Neural cell (in vitro differentiated cells): ENCODE results near the gene MAGOHB. TPM values are rescaled to one million over a fixed set of nuclear protein-coding genes. Genes with fewer than 3 reads are reported as not detected.

Experiments
- H2AFZ ChIP-seq: fragments of 200-600, 300-800 bp; sonication (generic), shearing (Covaris generic); 2 replicates; pipeline ENCODE4 v1.6.0; 2014; ENCODE audit warnings: low read depth, mild to moderate bottlenecking, antibody characterized with exemption, low read length, moderate library complexity
- H3F3A ChIP-seq: fragments of 200-600 bp; shearing (Covaris generic); 2 replicates; pipeline ENCODE4 v1.6.1; 2016; ENCODE audit warnings: mild to moderate bottlenecking, moderate library complexity, mixed read lengths, antibody characterized with exemption, low read length; ENCODE audit not compliant: insufficient read depth, poor library complexity, severe bottlenecking
- H3K27ac ChIP-seq: fragments of 200-600, 300-800 bp; sonication (generic), shearing (Covaris generic); 2 replicates; pipeline ENCODE4 v1.5.1; 2014; ENCODE audit warnings: mild to moderate bottlenecking, low read length, moderate library complexity
- H3K27me3 ChIP-seq: fragments of 300-800, 200-600 bp; sonication (generic), shearing (Covaris generic); 2 replicates; pipeline ENCODE4 v1.6.0; 2014; ENCODE audit warnings: mild to moderate bottlenecking, low read depth, low read length, moderate library complexity; ENCODE audit not compliant: insufficient read depth
- H3K36me3 ChIP-seq: fragments of 300-800, 200-600 bp; sonication (generic), shearing (Covaris generic); 2 replicates; pipeline ENCODE4 v1.5.1; 2014; ENCODE audit warnings: mild to moderate bottlenecking, antibody characterized with exemption, low read length, moderate library complexity; ENCODE audit not compliant: insufficient read depth
- H3K4me2 ChIP-seq: fragments of 300-800, 200-600 bp; sonication (generic), shearing (Covaris generic); 2 replicates; pipeline ENCODE4 v1.6.0; 2014; ENCODE audit warnings: mild to moderate bottlenecking, low read length
- H3K4me3 ChIP-seq: fragments of 300-800, 200-600 bp; sonication (generic), shearing (Covaris generic); 2 replicates; pipeline ENCODE4 v1.5.1; 2014; ENCODE audit warnings: mild to moderate bottlenecking, low read length, moderate library complexity
- H3K79me2 ChIP-seq: fragments of 200-600 bp; shearing (Covaris generic); replicated peaks from 2 replicates; pipeline ENCODE4 v1.6.0; 2014; ENCODE audit warnings: mild to moderate bottlenecking, low read length, moderate library complexity; ENCODE audit not compliant: insufficient read depth
- H3K9ac ChIP-seq: fragments of 300-800, 200-600 bp; sonication (generic), shearing (Covaris generic); 2 replicates; pipeline ENCODE4 v1.6.1; 2016; ENCODE audit warnings: mild to moderate bottlenecking, low read length, mixed read lengths
- H3K9me2 ChIP-seq: fragments of 200-600 bp; shearing (Covaris generic); 2 replicates; pipeline ENCODE4 v1.6.1; 2016; ENCODE audit warnings: mild to moderate bottlenecking, low read length, mixed read lengths; ENCODE audit not compliant: insufficient read depth
- H3K9me3 ChIP-seq: fragments of 200-600, 300-800 bp; sonication (generic), shearing (Covaris generic); 2 replicates; pipeline ENCODE4 v1.6.1; 2016; ENCODE audit warnings: mild to moderate bottlenecking, mixed run types, low read length, moderate library complexity, mixed read lengths
- H4K20me1 ChIP-seq: fragments of 200-600 bp; shearing (Covaris generic); 2 replicates; pipeline ENCODE4 v1.6.1; 2016; ENCODE audit warnings: mild to moderate bottlenecking, mixed run types; ENCODE audit not compliant: insufficient read depth
- EP300 ChIP-seq: fragments of 450-650 bp; conservative IDR thresholded peaks from 2 replicates; pipeline ENCODE4 v1.6.1; 2014; ENCODE audit warnings: antibody characterized with exemption, mild to moderate bottlenecking, moderate library complexity; ENCODE audit not compliant: poor library complexity, severe bottlenecking
- EZH2 ChIP-seq: fragments of 200-600, 300-800 bp; shearing (Covaris generic), sonication (generic); IDR thresholded peaks from 2 replicates; pipeline ENCODE4 v1.6.1; 2014; ENCODE audit warnings: antibody characterized with exemption, low read length, borderline replicate concordance, mild to moderate bottlenecking; ENCODE audit not compliant: insufficient read depth, poor library complexity, severe bottlenecking
- MXI1 ChIP-seq: fragments of 450-650 bp; conservative IDR thresholded peaks from 2 replicates; pipeline ENCODE4 v1.6.1; 2014; ENCODE audit warnings: antibody characterized with exemption, mild to moderate bottlenecking; ENCODE audit not compliant: poor library complexity, severe bottlenecking
- POLR2AphosphoS5 ChIP-seq: IDR thresholded peaks from 2 replicates; pipeline ENCODE4 v1.6.1; 2012
- RAD21 ChIP-seq: fragments of 450-650 bp; conservative IDR thresholded peaks from 2 replicates; pipeline ENCODE4 v1.6.1; 2014; ENCODE audit warnings: antibody characterized with exemption, mild to moderate bottlenecking, moderate library complexity
- SMC3 ChIP-seq: fragments of 450-650 bp; conservative IDR thresholded peaks from 2 replicates; pipeline ENCODE4 v1.6.1; 2014; ENCODE audit warnings: antibody characterized with exemption, mild to moderate bottlenecking, moderate library complexity; ENCODE audit not compliant: poor library complexity
- TAF1 ChIP-seq: IDR thresholded peaks from 2 replicates; pipeline ENCODE4 v1.6.1; 2012; ENCODE audit warnings: low read depth
- polyA plus RNA-seq: library from polyadenylated mRNA; depleted of rRNA; stranded (reverse); fragments of >200 nt; gene quantifications from 2 replicates; pipeline ENCODE4 v1.2.3, GENCODE V29; 2014
- TF ChIP-seq, protein P1 (sequence below): IDR thresholded peaks from 2 replicates; pipeline ENCODE4 v1.6.1; 2012; ENCODE audit warnings: borderline replicate concordance
- TF ChIP-seq, protein P2 (sequence below): fragments of 450-650 bp; IDR thresholded peaks from 2 replicates; pipeline ENCODE4 v1.5.1; 2014; ENCODE audit warnings: antibody characterized with exemption, mild to moderate bottlenecking, moderate library complexity; ENCODE audit not compliant: poor library complexity, severe bottlenecking

MAGOHB gene
- polyA plus RNA-seq, 1 donor from 2014 or later = 43.3 TPM

DNA sequence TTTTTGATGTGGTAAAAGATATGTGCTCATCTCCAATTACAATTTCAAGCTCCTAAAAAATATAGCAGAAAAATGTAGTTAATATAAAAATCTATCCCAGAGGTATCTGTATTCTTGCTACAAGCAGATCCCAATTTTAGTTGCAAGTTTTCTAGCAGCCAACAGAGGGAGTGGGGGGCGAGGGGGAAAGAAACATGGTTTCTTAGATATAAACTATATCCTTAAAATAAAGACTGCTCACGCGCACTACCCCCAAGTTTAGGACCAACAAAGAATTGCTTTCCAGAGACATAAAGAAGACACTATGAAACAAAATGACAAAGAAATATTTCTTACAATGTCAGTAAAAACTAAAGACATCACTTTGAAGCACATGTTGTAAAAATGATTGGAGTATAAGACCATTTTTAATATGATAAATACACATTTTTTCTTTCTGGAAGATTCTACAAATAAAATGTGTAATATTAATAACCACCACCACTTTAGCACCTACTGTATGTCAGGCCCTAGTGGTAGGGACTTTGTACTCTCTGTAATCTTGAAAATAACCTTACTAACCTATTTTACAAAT is 5.4 kb downstream of the MAGOHB start:
- H3K27ac ChIP-seq = no peak overlapping the region
- no peaks in the 10 kb centered on the region for H3K36me3 ChIP-seq
- no peak overlapping the region for H2AFZ ChIP-seq

DNA sequence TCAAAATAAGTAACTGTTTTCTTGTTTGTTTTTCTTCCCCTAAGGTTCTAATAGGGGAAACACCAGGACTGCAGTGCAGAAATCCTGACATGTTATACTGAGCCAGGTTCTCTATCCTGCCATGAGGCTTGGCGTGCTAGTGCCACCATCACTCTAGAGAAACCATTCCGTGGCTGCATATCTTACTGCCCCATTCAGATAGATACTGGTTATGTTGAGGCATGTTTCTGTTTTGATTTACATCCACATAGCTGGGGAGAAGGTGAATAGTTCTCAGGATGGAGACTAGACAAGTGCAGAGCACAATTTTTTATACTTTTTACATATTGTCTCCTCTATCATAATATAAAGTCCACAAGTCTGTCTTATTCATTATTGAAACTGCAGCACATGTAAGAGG is 11.5 kb downstream of the MAGOHB start:
- Histone ChIP-seq H3K36me3 (no peaks in the 10 kb centered on the region), H3K79me2 (no peaks in the 10 kb centered on the region), H2AFZ (no peak overlapping the region), H3F3A (no peaks in the 10 kb centered on the region), H3K27me3 (no peaks in the 10 kb centered on the region), H3K9ac (no peak overlapping the region), H3K27ac (no peak overlapping the region), H4K20me1 (no peaks in the 10 kb centered on the region), H3K9me2 (no peaks in the 10 kb centered on the region), H3K9me3 (no peaks in the 10 kb centered on the region), H3K4me3 (no peak overlapping the region), H3K4me2 (no peak overlapping the region)
- no peak for TF ChIP-seq TAF1
- TF ChIP-seq EP300 = no peak
- TF ChIP-seq POLR2AphosphoS5 = no peak
- no peak for TF ChIP-seq EZH2
- TF ChIP-seq, protein P1, sequence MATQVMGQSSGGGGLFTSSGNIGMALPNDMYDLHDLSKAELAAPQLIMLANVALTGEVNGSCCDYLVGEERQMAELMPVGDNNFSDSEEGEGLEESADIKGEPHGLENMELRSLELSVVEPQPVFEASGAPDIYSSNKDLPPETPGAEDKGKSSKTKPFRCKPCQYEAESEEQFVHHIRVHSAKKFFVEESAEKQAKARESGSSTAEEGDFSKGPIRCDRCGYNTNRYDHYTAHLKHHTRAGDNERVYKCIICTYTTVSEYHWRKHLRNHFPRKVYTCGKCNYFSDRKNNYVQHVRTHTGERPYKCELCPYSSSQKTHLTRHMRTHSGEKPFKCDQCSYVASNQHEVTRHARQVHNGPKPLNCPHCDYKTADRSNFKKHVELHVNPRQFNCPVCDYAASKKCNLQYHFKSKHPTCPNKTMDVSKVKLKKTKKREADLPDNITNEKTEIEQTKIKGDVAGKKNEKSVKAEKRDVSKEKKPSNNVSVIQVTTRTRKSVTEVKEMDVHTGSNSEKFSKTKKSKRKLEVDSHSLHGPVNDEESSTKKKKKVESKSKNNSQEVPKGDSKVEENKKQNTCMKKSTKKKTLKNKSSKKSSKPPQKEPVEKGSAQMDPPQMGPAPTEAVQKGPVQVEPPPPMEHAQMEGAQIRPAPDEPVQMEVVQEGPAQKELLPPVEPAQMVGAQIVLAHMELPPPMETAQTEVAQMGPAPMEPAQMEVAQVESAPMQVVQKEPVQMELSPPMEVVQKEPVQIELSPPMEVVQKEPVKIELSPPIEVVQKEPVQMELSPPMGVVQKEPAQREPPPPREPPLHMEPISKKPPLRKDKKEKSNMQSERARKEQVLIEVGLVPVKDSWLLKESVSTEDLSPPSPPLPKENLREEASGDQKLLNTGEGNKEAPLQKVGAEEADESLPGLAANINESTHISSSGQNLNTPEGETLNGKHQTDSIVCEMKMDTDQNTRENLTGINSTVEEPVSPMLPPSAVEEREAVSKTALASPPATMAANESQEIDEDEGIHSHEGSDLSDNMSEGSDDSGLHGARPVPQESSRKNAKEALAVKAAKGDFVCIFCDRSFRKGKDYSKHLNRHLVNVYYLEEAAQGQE = no peak
- no peak for TF ChIP-seq SMC3
- no peak for TF ChIP-seq RAD21
- TF ChIP-seq, protein P2, sequence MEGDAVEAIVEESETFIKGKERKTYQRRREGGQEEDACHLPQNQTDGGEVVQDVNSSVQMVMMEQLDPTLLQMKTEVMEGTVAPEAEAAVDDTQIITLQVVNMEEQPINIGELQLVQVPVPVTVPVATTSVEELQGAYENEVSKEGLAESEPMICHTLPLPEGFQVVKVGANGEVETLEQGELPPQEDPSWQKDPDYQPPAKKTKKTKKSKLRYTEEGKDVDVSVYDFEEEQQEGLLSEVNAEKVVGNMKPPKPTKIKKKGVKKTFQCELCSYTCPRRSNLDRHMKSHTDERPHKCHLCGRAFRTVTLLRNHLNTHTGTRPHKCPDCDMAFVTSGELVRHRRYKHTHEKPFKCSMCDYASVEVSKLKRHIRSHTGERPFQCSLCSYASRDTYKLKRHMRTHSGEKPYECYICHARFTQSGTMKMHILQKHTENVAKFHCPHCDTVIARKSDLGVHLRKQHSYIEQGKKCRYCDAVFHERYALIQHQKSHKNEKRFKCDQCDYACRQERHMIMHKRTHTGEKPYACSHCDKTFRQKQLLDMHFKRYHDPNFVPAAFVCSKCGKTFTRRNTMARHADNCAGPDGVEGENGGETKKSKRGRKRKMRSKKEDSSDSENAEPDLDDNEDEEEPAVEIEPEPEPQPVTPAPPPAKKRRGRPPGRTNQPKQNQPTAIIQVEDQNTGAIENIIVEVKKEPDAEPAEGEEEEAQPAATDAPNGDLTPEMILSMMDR = no peak
- no peak for TF ChIP-seq MXI1

More for the DNA sequence above, 5.4 kb downstream of the MAGOHB start:
- Histone ChIP-seq H3K27me3 (no peaks in the 10 kb centered on the region), H3K79me2 (peaks cover 10% of the 10 kb centered on the region), H3K4me2 (no peak overlapping the region), H3K9ac (no peak overlapping the region), H3K4me3 (no peak overlapping the region), H3F3A (no peaks in the 10 kb centered on the region), H4K20me1 (no peaks in the 10 kb centered on the region), H3K9me3 (no peaks in the 10 kb centered on the region), H3K9me2 (no peaks in the 10 kb centered on the region)
- TF ChIP-seq, protein P1 = no peak
- TF ChIP-seq SMC3 = no peak
- TF ChIP-seq TAF1 = no peak
- TF ChIP-seq POLR2AphosphoS5 = no peak
- TF ChIP-seq, protein P2 = no peak
- no peak for TF ChIP-seq EP300
- TF ChIP-seq RAD21 = no peak
- no peak for TF ChIP-seq EZH2
- TF ChIP-seq MXI1 = no peak
